Transverse colon (tissue), 4 donors: ENCODE measurements around the gene FA2H. TPM values are rescaled to one million over a fixed set of nuclear protein-coding genes. Genes with fewer than 3 reads are reported as not detected.
"Not testable (repeated sequence)": the region's sequence is repeated elsewhere in the genome, so short reads cannot be mapped to it uniquely, and the experiment has no call there.

Experiments
- DNase-seq: peaks from one replicate; pipeline ENCODE4 v3.0.0-alpha.2; 2019
- H3K27ac ChIP-seq, 4 donors: fragments of 200-600 bp; sonication (generic); 2 replicates each; pipeline ENCODE4 v1.5.1; 2016 to 2018; ENCODE audit warnings: inconsistent platforms in 4 of 4
- H3K27me3 ChIP-seq: fragments of 200-600 bp; sonication (generic); 2 replicates; pipeline ENCODE4 v1.5.1; 2017; ENCODE audit warnings: inconsistent platforms
- H3K36me3 ChIP-seq, 4 donors: fragments of 200-600 bp; sonication (generic); 2 replicates each; pipeline ENCODE4 v1.5.1; 2017 to 2019; ENCODE audit warnings: inconsistent platforms in 4 of 4
- H3K4me1 ChIP-seq, 4 donors: fragments of 200-600 bp; sonication (generic); 2 replicates each; pipeline ENCODE4 v1.5.1; 2017 to 2020; ENCODE audit warnings: inconsistent platforms in 4 of 4
- H3K4me3 ChIP-seq, 4 donors: fragments of 200-600 bp; sonication (generic); 1 replicate in 1 of 4; 2 replicates in 3 of 4; pipeline versions ENCODE4 v1.5.1 to v1.6.1; 2017 to 2019; ENCODE audit warnings: inconsistent platforms in 4 of 4
- H3K9me3 ChIP-seq, 2 donors: fragments of 200-600 bp; sonication (generic); 2 replicates each; pipeline ENCODE4 v1.5.1; 2017 to 2019; ENCODE audit warnings: inconsistent platforms in 2 of 2
- EP300 ChIP-seq: sonication (generic); formaldehyde crosslinking; IDR thresholded peaks from one replicate; pipeline ENCODE4 v1.6.1; 2017; ENCODE audit warnings: antibody characterized with exemption, low read depth
- POLR2A ChIP-seq: fragments of 450-650 bp; IDR thresholded peaks from one replicate; pipeline ENCODE4 v1.6.1; 2016; ENCODE audit warnings: antibody characterized with exemption, mild to moderate bottlenecking, moderate library complexity
- POLR2AphosphoS5 ChIP-seq, 3 donors: sonication (generic); formaldehyde crosslinking; IDR thresholded peaks; one replicate each; pipeline ENCODE4 v1.6.1; 2016; ENCODE audit warnings: antibody characterized with exemption in 3 of 3
- WGBS, 2 donors: methylation state at CpG; one replicate each; pipeline ENCODE4 v1.1.5; 2018; ENCODE audit warnings: low coverage in 1 of 2; 5-methylcytosine and 5-hydroxymethylcytosine counted together
- in situ Hi-C, 4 donors: fragments of 200-750 bp; cut with MboI; loops; one replicate each; pipeline versions ENCODE4 v1.15.0 to v1.15.1; 2017; ENCODE audit warnings: low sequenced_read_pairs in 3 of 4, low pct_ligation_motif_present in 1 of 4, low pct_unique_long_range_greater_than_20kb in 1 of 4
- intact Hi-C: fragments of 100-400 bp; cut with DNase I; formaldehyde crosslinking; loops from one replicate; pipeline ENCODE4 v1.15.1; 2023; ENCODE audit warnings: low total_unique reads
- total RNA-seq, 4 donors: library from RNA; depleted of rRNA; stranded (reverse); fragments of >200 nt; gene quantifications; one replicate each; pipeline ENCODE4 v1.1.0, GENCODE V29; 2016
- TF ChIP-seq, protein P1 (sequence below), 5 experiments: fragments of 200-600 bp in 3 of 5; fragments of 450-650 bp in 2 of 5; sonication (generic) in 3 of 5; IDR thresholded peaks; 1 replicate in 2 of 5; 2 replicates in 3 of 5; pipeline ENCODE4 v1.5.1; 2016 to 2017; ENCODE audit warnings: antibody characterized with exemption in 5 of 5, inconsistent platforms in 3 of 5, mild to moderate bottlenecking in 2 of 5, moderate library complexity in 1 of 5

Gene FA2H
- total RNA-seq, 4 donors from 2014 or later: 20.1 to 80.8 (median 36.8) TPM

DNA sequence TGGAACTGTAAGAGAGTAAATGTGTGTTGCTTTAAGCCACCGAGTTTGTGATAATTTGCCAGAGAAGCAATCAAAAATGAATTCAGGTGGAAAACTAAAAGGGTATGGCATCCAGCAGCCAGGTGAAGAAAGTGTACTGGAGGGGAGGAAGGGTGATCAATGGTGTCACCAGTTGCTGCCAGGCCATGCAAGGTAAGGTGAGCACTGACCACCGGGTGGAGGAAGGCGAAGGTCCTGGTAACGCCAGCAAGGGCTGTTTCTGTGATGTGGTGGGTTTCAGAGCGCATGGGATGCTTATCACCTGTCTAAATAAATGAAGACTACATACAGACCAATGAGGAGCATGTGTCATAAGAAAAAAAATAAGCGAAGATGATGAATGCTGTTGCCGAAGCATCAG lies 6.9 kb downstream of the FA2H start:
- H3K36me3 ChIP-seq: no peaks in the 10 kb centered on the region
- no peak for DNase-seq
- WGBS, 2 donors: 86 to 87% methylated on average over 3 to 7 of the region's 7 CpGs
- no peak overlapping the region for H3K4me3 ChIP-seq
- no peaks in the 10 kb centered on the region for H3K9me3 ChIP-seq
- no peak overlapping the region for H3K27ac ChIP-seq
- intact Hi-C loops (no loop called here), in situ Hi-C loops (no loop called here)
- TF ChIP-seq, protein P1, sequence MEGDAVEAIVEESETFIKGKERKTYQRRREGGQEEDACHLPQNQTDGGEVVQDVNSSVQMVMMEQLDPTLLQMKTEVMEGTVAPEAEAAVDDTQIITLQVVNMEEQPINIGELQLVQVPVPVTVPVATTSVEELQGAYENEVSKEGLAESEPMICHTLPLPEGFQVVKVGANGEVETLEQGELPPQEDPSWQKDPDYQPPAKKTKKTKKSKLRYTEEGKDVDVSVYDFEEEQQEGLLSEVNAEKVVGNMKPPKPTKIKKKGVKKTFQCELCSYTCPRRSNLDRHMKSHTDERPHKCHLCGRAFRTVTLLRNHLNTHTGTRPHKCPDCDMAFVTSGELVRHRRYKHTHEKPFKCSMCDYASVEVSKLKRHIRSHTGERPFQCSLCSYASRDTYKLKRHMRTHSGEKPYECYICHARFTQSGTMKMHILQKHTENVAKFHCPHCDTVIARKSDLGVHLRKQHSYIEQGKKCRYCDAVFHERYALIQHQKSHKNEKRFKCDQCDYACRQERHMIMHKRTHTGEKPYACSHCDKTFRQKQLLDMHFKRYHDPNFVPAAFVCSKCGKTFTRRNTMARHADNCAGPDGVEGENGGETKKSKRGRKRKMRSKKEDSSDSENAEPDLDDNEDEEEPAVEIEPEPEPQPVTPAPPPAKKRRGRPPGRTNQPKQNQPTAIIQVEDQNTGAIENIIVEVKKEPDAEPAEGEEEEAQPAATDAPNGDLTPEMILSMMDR (IDR thresholded peaks at IDR 0.05): no peak
- H3K4me1 ChIP-seq: peaks cover 0 to 11% (median 0%) of the 10 kb centered on the region in 4 donors
- H3K27me3 ChIP-seq: peaks cover 3% of the 10 kb centered on the region

GRCh38 chr16:74766729-74767128 lies 7.9 kb downstream of the FA2H start:
- H3K27me3 ChIP-seq: no peaks in the 10 kb centered on the region
- H3K27ac ChIP-seq: no peak overlapping the region
- no peaks in the 10 kb centered on the region for H3K9me3 ChIP-seq
- intact Hi-C loops: no loop called here
- no peaks in the 10 kb centered on the region for H3K36me3 ChIP-seq
- peaks cover 0 to 8% (median 0%) of the 10 kb centered on the region in 4 donors for H3K4me1 ChIP-seq
- H3K4me3 ChIP-seq: no peak overlapping the region
- in situ Hi-C loops: no loop called here
- 87 to 92% methylated on average over 6 to 7 of the region's 7 CpGs for WGBS, 2 donors
- TF ChIP-seq EP300 (no peak), POLR2AphosphoS5 (IDR thresholded peaks at IDR 0.05) (no peak), POLR2A (no peak)
- TF ChIP-seq, protein P1 (IDR thresholded peaks at IDR 0.05): no peak
- no peak for DNase-seq

DNA sequence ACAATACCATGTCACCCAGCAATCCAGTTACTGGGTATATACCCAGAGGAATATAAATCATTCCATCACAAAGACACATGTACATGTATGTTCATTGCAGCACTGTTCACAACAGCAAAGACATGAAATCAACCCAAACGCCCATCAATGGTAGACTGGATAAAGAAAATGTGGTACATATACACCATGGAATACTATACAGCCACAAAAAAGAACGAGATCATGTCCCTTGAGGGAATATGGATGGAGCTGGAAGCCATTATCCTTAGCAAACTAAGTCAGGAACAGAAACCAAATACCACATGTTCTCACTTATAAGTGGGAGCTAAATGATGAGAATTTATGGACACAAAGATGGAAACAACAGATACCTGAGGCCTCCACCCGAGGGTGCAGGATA lies 10.4 kb downstream of the FA2H start:
- DNase-seq, H3K27ac ChIP-seq, H3K36me3 ChIP-seq, intact Hi-C loops, H3K27me3 ChIP-seq, H3K9me3 ChIP-seq, H3K4me3 ChIP-seq, H3K4me1 ChIP-seq, in situ Hi-C loops: not testable (repeated sequence)
- 66 to 71% methylated on average over 2 to 3 of the region's 3 CpGs for WGBS, 2 donors

GRCh38 chr16:74761665-74762064 lies 13.0 kb downstream of the FA2H start:
- no peaks in the 10 kb centered on the region for H3K9me3 ChIP-seq
- in situ Hi-C loops (no loop called here), intact Hi-C loops (no loop called here)
- H3K36me3 ChIP-seq: no peaks in the 10 kb centered on the region
- TF ChIP-seq POLR2AphosphoS5 (IDR thresholded peaks at IDR 0.05) (no peak), POLR2A (no peak)
- TF ChIP-seq, protein P1 (IDR thresholded peaks at IDR 0.05): no peak
- H3K27me3 ChIP-seq: no peaks in the 10 kb centered on the region
- DNase-seq: no peak
- H3K4me1 ChIP-seq: no peaks in the 10 kb centered on the region
- H3K4me3 ChIP-seq: no peak overlapping the region
- H3K27ac ChIP-seq: no peak overlapping the region

GRCh38 chr16:74760007-74760767 lies 14.4 kb downstream of the FA2H start:
- no peak for DNase-seq
- Histone ChIP-seq H3K36me3 (no peaks in the 10 kb centered on the region), H3K4me3 (no peak overlapping the region), H3K27ac (no peak overlapping the region), H3K9me3 (no peaks in the 10 kb centered on the region), H3K27me3 (no peaks in the 10 kb centered on the region), H3K4me1 (no peaks in the 10 kb centered on the region)
- in situ Hi-C loops: no loop called here
- TF ChIP-seq EP300: no peak
- TF ChIP-seq POLR2A: no peak
- no peak for TF ChIP-seq POLR2AphosphoS5 (IDR thresholded peaks at IDR 0.05)
- TF ChIP-seq, protein P1 (IDR thresholded peaks at IDR 0.05): no peak
- intact Hi-C loops: no loop called here
- 50 to 75% methylated on average over 2 to 11 of the region's 11 CpGs for WGBS, 2 donors
